Nephron (organoid): ENCODE measurements around the gene FAM20C.

Experiments used
- H3K27ac Mint-ChIP-seq, 3 experiments: 2 replicates each; pipeline ENCODE4 v1.8.0; 2020; ENCODE audit warnings: mixed read lengths in 3 of 3, mild to moderate bottlenecking in 2 of 3, moderate library complexity in 1 of 3
- H3K27me3 Mint-ChIP-seq: 2 replicates; pipeline ENCODE4 v1.8.0; 2021; ENCODE audit warnings: low read depth, mild to moderate bottlenecking, moderate library complexity, mixed read lengths
- H3K36me3 Mint-ChIP-seq: 2 replicates; pipeline ENCODE4 v1.8.0; 2020; ENCODE audit warnings: low read depth, mixed read lengths
- H3K4me1 Mint-ChIP-seq: 2 replicates; pipeline ENCODE4 v1.8.0; 2020; ENCODE audit warnings: mixed read lengths
- H3K4me3 Mint-ChIP-seq, 3 experiments: 2 replicates each; pipeline ENCODE4 v1.8.0; 2020; ENCODE audit warnings: mild to moderate bottlenecking in 3 of 3, mixed read lengths in 3 of 3, moderate library complexity in 2 of 3
- H3K9me3 Mint-ChIP-seq: 2 replicates; pipeline ENCODE4 v1.8.0; 2020; ENCODE audit warnings: mixed read lengths
- TF ChIP-seq, protein P1 (sequence below), 3 experiments: fragments of 200-600 bp; sonication (generic); IDR thresholded peaks; one replicate each; pipeline ENCODE4 v1.5.0; 2021; ENCODE audit warnings: antibody characterized with exemption in 3 of 3; ENCODE audit not compliant: unreplicated experiment in 3 of 3

The FAM20C gene

DNA sequence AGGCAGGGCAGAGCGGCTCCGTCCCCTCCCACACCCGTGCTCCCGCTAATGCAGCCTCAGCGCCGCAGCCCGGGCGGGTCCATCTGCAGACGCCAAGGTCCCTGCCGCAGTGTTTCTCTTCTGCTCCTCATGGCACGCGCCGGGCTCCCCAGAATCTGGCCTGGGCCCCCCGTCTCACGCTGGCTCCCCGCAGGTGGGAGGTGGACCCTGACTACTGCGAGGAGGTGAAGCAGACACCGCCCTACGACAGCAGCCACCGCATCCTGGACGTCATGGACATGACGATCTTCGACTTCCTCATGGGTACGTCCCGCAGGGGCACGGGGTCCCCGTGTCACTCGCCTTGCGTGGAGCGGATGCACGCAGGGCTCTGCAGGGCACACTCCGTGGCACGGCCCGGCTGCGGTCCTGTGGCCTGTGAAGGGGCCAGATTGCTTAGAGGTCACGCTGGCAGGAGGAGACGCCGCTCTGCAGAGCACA, 64.1 kb downstream of the FAM20C start:
- peaks cover 70% of the 10 kb centered on the region for H3K36me3 Mint-ChIP-seq
- H3K27ac Mint-ChIP-seq: no peak overlapping the region
- H3K9me3 Mint-ChIP-seq: peaks cover 4% of the 10 kb centered on the region
- no peaks in the 10 kb centered on the region for H3K27me3 Mint-ChIP-seq
- H3K4me1 Mint-ChIP-seq: peaks cover 19% of the 10 kb centered on the region
- no peak overlapping the region for H3K4me3 Mint-ChIP-seq
- TF ChIP-seq, protein P1, sequence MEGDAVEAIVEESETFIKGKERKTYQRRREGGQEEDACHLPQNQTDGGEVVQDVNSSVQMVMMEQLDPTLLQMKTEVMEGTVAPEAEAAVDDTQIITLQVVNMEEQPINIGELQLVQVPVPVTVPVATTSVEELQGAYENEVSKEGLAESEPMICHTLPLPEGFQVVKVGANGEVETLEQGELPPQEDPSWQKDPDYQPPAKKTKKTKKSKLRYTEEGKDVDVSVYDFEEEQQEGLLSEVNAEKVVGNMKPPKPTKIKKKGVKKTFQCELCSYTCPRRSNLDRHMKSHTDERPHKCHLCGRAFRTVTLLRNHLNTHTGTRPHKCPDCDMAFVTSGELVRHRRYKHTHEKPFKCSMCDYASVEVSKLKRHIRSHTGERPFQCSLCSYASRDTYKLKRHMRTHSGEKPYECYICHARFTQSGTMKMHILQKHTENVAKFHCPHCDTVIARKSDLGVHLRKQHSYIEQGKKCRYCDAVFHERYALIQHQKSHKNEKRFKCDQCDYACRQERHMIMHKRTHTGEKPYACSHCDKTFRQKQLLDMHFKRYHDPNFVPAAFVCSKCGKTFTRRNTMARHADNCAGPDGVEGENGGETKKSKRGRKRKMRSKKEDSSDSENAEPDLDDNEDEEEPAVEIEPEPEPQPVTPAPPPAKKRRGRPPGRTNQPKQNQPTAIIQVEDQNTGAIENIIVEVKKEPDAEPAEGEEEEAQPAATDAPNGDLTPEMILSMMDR (IDR thresholded peaks at IDR 0.05; ENCODE audit: unreplicated experiment in 3 of 3): no peak

DNA sequence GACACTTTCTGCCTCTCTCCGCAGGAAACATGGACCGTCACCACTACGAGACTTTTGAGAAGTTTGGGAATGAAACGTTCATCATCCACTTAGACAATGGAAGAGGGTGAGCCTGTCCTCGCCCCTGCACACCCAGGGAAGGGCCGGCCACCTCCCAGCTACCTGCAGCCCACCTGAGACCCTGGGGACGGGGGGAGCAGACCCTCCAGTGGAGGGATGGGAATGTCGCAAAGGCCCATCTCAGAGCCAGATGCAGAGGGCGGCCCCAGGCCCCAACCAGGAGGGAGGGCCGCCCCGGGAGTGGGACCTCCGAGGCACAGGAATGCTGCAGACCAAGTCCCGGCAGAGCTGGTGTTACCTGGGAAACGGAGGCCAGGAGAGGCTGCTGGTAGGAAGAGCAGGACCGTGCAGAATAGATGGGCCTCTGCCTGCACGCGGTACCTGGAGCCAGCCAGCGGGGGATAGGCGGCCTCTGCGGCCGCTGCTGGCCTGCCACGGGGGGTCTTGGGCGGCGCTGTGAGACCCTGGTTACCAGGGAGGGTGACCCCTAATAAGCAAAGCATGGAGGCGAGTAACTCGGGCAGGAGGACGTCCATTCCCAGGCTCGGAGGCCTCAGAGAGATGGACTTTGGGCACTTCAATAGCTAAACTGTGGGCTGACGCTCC, 64.7 kb downstream of the FAM20C start:
- TF ChIP-seq, protein P1 (IDR thresholded peaks at IDR 0.05; ENCODE audit: unreplicated experiment in 3 of 3): no peak
- H3K4me1 Mint-ChIP-seq: peaks cover 19% of the 10 kb centered on the region

DNA sequence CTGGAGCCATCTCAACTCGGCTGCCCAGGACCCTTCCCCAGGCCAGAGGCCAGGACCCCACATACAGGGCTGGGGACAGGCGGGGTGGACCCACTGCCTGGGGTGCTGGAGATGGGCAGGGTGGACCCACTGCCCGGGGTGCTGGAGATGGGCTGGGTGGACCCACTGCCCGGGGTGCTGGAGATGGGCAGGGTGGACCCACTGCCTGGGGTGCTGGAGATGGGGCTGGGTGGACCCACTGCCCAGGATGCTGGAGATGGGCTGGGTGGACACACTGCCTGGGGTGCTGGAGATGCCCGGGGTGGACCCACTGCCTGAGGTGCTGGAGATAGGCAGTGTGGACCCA, 65.2 kb downstream of the FAM20C start:
- peaks cover 12% of the 10 kb centered on the region for H3K9me3 Mint-ChIP-seq
- peaks cover 19% of the 10 kb centered on the region for H3K4me1 Mint-ChIP-seq
- H3K27ac Mint-ChIP-seq: no peak overlapping the region
- no peaks in the 10 kb centered on the region for H3K27me3 Mint-ChIP-seq
- H3K4me3 Mint-ChIP-seq: no peak overlapping the region
- TF ChIP-seq, protein P1 (IDR thresholded peaks at IDR 0.05; ENCODE audit: unreplicated experiment in 3 of 3): no peak
- peaks cover 78% of the 10 kb centered on the region for H3K36me3 Mint-ChIP-seq

More for the DNA sequence above, 64.7 kb downstream of the FAM20C start:
- Mint-ChIP-seq H3K27me3 (no peaks in the 10 kb centered on the region), H3K4me3 (no peak overlapping the region), H3K36me3 (peaks cover 73% of the 10 kb centered on the region), H3K9me3 (peaks cover 7% of the 10 kb centered on the region), H3K27ac (no peak overlapping the region)

DNA sequence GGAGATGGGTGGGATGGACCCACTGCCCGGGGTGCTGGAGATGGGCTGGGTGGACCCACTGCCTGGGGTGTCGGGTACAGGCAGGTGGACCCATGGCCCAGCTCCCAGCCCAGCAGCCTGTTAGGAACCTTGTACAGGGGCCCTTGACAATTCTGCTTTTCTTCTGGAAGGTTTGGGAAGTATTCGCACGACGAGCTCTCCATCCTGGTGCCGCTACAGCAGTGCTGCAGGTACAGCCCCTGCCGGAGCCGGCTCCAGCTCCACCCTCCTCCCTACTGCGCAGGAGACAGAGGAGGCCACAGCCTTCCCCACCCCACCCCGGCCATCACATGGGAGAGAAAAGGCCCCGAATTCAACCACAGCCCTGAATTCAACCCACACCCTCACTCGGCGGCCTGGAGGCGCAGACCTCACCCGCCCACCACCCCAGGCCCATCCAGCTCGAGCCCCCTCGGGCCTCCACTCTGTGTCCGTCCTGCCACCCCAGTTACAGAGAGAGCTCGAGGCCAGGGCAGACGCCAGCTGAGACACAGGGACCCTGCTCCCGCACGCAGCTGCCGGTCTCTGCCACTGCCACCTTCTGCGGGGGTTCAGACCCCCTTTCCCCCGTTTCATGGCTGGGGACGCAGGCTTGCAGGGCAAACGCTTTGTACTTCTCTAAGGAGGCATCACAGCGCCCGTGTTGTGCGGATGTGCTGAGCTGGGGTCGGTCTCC, 66.3 kb downstream of the FAM20C start:
- Mint-ChIP-seq H3K36me3 (peaks cover 70% of the 10 kb centered on the region), H3K27me3 (no peaks in the 10 kb centered on the region), H3K4me3 (no peak overlapping the region), H3K9me3 (peaks cover 12% of the 10 kb centered on the region), H3K27ac (no peak overlapping the region), H3K4me1 (peaks cover 11% of the 10 kb centered on the region)
- TF ChIP-seq, protein P1 (IDR thresholded peaks at IDR 0.05; ENCODE audit: unreplicated experiment in 3 of 3): no peak

DNA sequence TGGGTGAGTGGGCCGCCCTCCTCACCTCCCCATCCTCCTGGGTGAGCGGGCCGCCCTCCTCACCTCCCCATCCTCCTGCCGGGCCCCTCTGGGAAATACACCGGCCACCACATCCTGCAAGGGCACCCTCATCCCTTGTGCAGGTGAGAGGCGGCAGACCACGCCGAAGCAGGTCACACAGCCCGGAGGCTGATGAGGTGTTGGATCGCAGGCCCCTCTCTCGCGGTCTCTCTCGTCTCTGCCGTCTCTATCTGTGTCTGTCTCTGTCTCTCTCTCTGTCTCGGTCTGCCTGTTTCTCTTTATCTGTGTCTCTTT, 66.8 kb downstream of the FAM20C start:
- Mint-ChIP-seq H3K9me3 (peaks cover 12% of the 10 kb centered on the region), H3K36me3 (peaks cover 69% of the 10 kb centered on the region), H3K27me3 (no peaks in the 10 kb centered on the region), H3K4me1 (peaks cover 9% of the 10 kb centered on the region), H3K27ac (no peak overlapping the region), H3K4me3 (no peak overlapping the region)
- TF ChIP-seq, protein P1 (IDR thresholded peaks at IDR 0.05; ENCODE audit: unreplicated experiment in 3 of 3): no peak
